ENCODE data around the gene PALLD. TPM values are rescaled to one million over a fixed set of nuclear protein-coding genes. Genes with fewer than 3 reads are reported as not detected.
A peak's percentile ranks its signal among the peaks of the same experiment; 100 is the strongest.

Gene PALLD
- total RNA-seq, 1 experiment from 2014 or later, result 23.7 TPM

DNA sequence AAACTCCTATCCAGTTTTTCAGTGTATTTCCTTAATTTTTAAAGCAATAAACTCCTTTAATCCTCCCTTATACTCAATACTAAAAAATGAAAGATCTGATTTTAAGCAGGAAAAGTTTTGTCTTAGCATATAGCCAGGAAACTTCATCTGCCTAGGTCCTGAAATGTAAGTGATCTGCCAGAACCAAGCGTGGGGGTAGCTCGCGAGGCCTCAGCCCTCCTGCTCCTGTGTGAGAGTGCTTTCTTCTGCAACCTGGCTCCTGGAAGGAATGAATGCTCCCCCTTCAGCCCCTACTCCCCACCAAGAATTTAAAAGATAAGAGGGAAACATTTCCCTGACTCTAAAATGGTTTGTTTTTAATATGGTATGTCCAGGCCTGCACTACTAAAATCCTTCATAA lies 353.1 kb downstream of the PALLD start (continued):
- TF ChIP-seq, protein P1, sequence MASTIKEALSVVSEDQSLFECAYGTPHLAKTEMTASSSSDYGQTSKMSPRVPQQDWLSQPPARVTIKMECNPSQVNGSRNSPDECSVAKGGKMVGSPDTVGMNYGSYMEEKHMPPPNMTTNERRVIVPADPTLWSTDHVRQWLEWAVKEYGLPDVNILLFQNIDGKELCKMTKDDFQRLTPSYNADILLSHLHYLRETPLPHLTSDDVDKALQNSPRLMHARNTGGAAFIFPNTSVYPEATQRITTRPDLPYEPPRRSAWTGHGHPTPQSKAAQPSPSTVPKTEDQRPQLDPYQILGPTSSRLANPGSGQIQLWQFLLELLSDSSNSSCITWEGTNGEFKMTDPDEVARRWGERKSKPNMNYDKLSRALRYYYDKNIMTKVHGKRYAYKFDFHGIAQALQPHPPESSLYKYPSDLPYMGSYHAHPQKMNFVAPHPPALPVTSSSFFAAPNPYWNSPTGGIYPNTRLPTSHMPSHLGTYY (CRISPR knock-in tag; IDR thresholded peaks at IDR 0.05), result no peak
- no peak for TF ChIP-seq TEAD4 (CRISPR knock-in tag; IDR thresholded peaks at IDR 0.05)
- TF ChIP-seq NFYB (CRISPR knock-in tag; conservative IDR thresholded peaks at IDR 0.05; ENCODE audit: low read depth), result no peak
- TF ChIP-seq, protein P2, sequence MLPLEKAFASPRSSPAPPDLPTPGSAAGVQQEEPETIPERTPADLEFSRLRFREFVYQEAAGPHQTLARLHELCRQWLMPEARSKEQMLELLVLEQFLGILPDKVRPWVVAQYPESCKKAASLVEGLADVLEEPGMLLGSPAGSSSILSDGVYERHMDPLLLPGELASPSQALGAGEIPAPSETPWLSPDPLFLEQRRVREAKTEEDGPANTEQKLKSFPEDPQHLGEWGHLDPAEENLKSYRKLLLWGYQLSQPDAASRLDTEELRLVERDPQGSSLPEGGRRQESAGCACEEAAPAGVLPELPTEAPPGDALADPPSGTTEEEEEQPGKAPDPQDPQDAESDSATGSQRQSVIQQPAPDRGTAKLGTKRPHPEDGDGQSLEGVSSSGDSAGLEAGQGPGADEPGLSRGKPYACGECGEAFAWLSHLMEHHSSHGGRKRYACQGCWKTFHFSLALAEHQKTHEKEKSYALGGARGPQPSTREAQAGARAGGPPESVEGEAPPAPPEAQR (CRISPR knock-in tag; IDR thresholded peaks at IDR 0.05), result no peak
- no peak for TF ChIP-seq IRF2 (CRISPR knock-in tag; IDR thresholded peaks at IDR 0.05; ENCODE audit: borderline replicate concordance, low read depth)
- TF ChIP-seq ZNF317 (CRISPR knock-in tag; IDR thresholded peaks at IDR 0.05; ENCODE audit: borderline replicate concordance, low read depth), result no peak
- no peak for TF ChIP-seq JUN (CRISPR knock-in tag; IDR thresholded peaks at IDR 0.05)
- TF ChIP-seq TP53 (CRISPR knock-in tag; IDR thresholded peaks at IDR 0.05), result no peak
- TF ChIP-seq, protein P3, sequence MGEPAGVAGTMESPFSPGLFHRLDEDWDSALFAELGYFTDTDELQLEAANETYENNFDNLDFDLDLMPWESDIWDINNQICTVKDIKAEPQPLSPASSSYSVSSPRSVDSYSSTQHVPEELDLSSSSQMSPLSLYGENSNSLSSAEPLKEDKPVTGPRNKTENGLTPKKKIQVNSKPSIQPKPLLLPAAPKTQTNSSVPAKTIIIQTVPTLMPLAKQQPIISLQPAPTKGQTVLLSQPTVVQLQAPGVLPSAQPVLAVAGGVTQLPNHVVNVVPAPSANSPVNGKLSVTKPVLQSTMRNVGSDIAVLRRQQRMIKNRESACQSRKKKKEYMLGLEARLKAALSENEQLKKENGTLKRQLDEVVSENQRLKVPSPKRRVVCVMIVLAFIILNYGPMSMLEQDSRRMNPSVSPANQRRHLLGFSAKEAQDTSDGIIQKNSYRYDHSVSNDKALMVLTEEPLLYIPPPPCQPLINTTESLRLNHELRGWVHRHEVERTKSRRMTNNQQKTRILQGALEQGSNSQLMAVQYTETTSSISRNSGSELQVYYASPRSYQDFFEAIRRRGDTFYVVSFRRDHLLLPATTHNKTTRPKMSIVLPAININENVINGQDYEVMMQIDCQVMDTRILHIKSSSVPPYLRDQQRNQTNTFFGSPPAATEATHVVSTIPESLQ (CRISPR knock-in tag; IDR thresholded peaks at IDR 0.05), result no peak

DNA sequence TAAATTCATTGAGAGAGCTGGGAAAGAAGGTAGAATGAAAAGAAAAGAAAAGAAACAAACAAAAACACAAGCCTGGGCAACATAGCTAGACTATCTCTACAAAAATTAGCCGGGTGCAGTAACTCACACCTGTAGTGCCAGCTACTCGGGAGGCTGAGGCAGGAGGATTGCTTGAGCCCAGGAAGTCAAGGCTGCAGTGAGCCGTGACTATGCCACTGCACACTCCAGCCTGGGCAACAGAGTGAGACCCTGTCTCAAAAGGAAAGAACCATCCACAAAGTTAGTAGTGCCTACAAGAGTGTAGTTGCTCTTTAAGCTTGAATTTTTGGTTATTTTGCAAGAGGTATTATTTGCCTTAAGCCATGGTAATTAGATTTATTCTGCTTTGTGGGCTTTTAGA lies 355.5 kb downstream of the PALLD start:
- ATAC-seq (no peak), DNase-seq (ENCODE audit: low spot score) (no peak)
- ChIA-PET POLR2A (interaction anchor here (0.6 to 1.0 kb wide), 2 partner anchors 21 to 356 kb away, joined by 3 to 4 read pairs; partner anchors contain the start of gene PALLD), CTCF (interaction anchor here (1.1 to 1.2 kb wide), 2 partner anchors 20 to 70 kb away, joined by 3 to 5 read pairs; no protein-coding TSS in a partner anchor)
- H3K4me1 Mint-ChIP-seq, result peaks cover 42% of the 10 kb centered on the region
- H3K4me3 Mint-ChIP-seq, result no peak overlapping the region
- peak; percentile 90 for TF ChIP-seq ZNF121 (CRISPR knock-in tag; IDR thresholded peaks at IDR 0.05)
- TF ChIP-seq, protein P4, sequence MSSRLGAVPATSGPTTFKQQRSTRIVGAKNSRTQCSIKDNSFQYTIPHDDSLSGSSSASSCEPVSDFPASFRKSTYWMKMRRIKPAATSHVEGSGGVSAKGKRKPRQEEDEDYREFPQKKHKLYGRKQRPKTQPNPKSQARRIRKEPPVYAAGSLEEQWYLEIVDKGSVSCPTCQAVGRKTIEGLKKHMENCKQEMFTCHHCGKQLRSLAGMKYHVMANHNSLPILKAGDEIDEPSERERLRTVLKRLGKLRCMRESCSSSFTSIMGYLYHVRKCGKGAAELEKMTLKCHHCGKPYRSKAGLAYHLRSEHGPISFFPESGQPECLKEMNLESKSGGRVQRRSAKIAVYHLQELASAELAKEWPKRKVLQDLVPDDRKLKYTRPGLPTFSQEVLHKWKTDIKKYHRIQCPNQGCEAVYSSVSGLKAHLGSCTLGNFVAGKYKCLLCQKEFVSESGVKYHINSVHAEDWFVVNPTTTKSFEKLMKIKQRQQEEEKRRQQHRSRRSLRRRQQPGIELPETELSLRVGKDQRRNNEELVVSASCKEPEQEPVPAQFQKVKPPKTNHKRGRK (CRISPR knock-in tag; IDR thresholded peaks at IDR 0.05; ENCODE audit: borderline replicate concordance), result no peak
- H3K9me3 Mint-ChIP-seq, result peaks cover 8% of the 10 kb centered on the region
- H3K27me3 Mint-ChIP-seq (ENCODE audit: low read depth), result no peaks in the 10 kb centered on the region; the same call in 1 of the 2 replicates
- no peak overlapping the region for H3K27ac Mint-ChIP-seq
- peaks cover 9% of the 10 kb centered on the region for H3K36me3 Mint-ChIP-seq

DNA sequence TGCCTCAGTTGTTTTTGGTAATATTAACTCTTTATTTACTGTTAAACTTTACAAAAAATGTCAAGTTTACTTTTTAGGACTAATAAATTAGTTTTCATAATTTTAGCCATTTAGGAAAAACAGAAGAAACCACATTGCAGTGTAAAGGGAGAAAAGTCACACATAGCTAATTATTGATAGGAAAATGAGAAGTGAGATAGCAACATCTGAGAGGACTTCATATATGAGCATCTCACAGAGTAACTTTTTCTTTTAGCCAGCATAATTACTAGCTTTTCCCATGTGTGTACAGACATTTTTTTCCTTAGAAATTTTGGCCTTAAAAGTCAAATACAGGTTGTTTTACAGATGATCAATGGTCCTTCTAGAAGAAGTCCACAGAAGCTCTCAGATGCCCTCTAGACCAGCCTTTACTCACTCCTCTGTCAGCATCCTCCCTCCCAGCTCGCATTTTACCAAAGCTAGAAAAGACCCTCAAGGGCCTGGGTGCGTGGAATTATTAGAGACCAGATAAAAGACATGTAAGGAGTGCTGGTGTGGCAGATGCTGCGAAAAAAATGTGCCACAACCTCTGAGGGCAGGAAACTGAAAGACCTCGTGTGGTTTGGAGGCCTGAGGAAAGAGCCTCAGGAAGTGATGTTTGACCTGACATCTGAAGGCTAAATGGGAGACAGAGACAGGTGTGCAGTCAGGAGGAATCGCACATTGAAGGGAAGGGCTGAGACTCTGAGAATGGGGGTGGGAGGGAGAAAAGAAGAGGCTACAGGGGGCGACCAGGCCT lies 356.3 kb downstream of the PALLD start:
- Mint-ChIP-seq H3K27me3 (ENCODE audit: low read depth) (no peaks in the 10 kb centered on the region; the same call in 1 of the 2 replicates), H3K4me3 (no peak overlapping the region), H3K36me3 (peaks cover 9% of the 10 kb centered on the region), H3K9me3 (peaks cover 8% of the 10 kb centered on the region), H3K27ac (no peak overlapping the region), H3K4me1 (peaks cover 40% of the 10 kb centered on the region)
- ChIA-PET POLR2A (interaction anchor here (0.6 to 1.0 kb wide), 2 partner anchors 22 to 356 kb away, joined by 3 to 4 read pairs; partner anchors contain the start of gene PALLD), CTCF (interaction anchor here (1.1 to 1.2 kb wide), 2 partner anchors 20 to 69 kb away, joined by 3 to 5 read pairs; no protein-coding TSS in a partner anchor)
- ATAC-seq (no peak), DNase-seq (ENCODE audit: low spot score) (no peak)
- TF ChIP-seq SMAD4 (CRISPR knock-in tag; IDR thresholded peaks at IDR 0.05), result no peak

DNA sequence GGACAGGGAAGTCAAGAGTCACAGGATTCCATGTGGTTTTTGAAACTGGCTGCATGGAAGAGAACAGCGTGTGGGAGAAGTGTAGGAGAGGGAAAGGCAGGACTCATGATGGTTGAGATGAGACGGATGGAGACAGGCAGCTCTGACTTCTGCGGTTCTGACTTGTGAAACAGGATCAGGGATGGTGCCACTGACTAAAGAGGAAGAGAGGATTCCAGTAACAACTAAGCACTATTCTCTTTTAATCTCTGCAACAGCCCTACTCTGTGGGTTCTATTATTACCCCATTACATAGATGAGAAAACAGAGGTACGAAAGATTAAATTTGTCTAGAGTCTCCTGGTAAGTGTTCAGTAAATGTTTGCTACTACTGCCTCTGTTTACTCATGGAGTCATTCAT lies 356.9 kb downstream of the PALLD start:
- POLR2A ChIA-PET, result no interaction called here
- ATAC-seq (no peak), DNase-seq (ENCODE audit: low spot score) (no peak)
- peaks cover 8% of the 10 kb centered on the region for H3K9me3 Mint-ChIP-seq
- peaks cover 9% of the 10 kb centered on the region for H3K36me3 Mint-ChIP-seq
- no peak overlapping the region for H3K27ac Mint-ChIP-seq
- H3K4me1 Mint-ChIP-seq, result peaks cover 34% of the 10 kb centered on the region
- H3K4me3 Mint-ChIP-seq, result no peak overlapping the region
- CTCF ChIA-PET, result interaction anchor here (1.2 kb wide), 1 partner anchor 69 kb away, joined by 5 read pairs; no protein-coding TSS in a partner anchor
- no peaks in the 10 kb centered on the region; the same call in 1 of the 2 replicates for H3K27me3 Mint-ChIP-seq (ENCODE audit: low read depth)
- no peak for TF ChIP-seq NFE2L1 (CRISPR knock-in tag; IDR thresholded peaks at IDR 0.05)
- TF ChIP-seq TCF7 (CRISPR knock-in tag; IDR thresholded peaks at IDR 0.05; ENCODE audit: low read depth), result no peak
- TF ChIP-seq ZNF416 (CRISPR knock-in tag; IDR thresholded peaks at IDR 0.05), result no peak
- no peak for TF ChIP-seq RORB (CRISPR knock-in tag; IDR thresholded peaks at IDR 0.05)
- TF ChIP-seq, protein P5, sequence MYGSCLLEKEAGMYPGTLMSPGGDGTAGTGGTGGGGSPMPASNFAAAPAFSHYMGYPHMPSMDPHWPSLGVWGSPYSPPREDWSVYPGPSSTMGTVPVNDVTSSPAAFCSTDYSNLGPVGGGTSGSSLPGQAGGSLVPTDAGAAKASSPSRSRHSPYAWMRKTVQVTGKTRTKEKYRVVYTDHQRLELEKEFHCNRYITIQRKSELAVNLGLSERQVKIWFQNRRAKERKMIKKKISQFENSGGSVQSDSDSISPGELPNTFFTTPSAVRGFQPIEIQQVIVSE (CRISPR knock-in tag; IDR thresholded peaks at IDR 0.05; ENCODE audit: borderline replicate concordance), result no peak
- TF ChIP-seq, protein P6, sequence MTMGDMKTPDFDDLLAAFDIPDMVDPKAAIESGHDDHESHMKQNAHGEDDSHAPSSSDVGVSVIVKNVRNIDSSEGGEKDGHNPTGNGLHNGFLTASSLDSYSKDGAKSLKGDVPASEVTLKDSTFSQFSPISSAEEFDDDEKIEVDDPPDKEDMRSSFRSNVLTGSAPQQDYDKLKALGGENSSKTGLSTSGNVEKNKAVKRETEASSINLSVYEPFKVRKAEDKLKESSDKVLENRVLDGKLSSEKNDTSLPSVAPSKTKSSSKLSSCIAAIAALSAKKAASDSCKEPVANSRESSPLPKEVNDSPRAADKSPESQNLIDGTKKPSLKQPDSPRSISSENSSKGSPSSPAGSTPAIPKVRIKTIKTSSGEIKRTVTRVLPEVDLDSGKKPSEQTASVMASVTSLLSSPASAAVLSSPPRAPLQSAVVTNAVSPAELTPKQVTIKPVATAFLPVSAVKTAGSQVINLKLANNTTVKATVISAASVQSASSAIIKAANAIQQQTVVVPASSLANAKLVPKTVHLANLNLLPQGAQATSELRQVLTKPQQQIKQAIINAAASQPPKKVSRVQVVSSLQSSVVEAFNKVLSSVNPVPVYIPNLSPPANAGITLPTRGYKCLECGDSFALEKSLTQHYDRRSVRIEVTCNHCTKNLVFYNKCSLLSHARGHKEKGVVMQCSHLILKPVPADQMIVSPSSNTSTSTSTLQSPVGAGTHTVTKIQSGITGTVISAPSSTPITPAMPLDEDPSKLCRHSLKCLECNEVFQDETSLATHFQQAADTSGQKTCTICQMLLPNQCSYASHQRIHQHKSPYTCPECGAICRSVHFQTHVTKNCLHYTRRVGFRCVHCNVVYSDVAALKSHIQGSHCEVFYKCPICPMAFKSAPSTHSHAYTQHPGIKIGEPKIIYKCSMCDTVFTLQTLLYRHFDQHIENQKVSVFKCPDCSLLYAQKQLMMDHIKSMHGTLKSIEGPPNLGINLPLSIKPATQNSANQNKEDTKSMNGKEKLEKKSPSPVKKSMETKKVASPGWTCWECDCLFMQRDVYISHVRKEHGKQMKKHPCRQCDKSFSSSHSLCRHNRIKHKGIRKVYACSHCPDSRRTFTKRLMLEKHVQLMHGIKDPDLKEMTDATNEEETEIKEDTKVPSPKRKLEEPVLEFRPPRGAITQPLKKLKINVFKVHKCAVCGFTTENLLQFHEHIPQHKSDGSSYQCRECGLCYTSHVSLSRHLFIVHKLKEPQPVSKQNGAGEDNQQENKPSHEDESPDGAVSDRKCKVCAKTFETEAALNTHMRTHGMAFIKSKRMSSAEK (CRISPR knock-in tag; IDR thresholded peaks at IDR 0.05; ENCODE audit: borderline replicate concordance), result no peak

All from WTC11 (cell line).